Endodermal cell (in vitro differentiated cells): ENCODE measurements around the gene AVL9. TPM values are rescaled to one million over a fixed set of nuclear protein-coding genes. Genes with fewer than 3 reads are reported as not detected.
"Not testable (repeated sequence)": the region's sequence is repeated elsewhere in the genome, so short reads cannot be mapped to it uniquely, and the experiment has no call there.

Source experiments
- DNase-seq: peaks from one replicate; pipeline ENCODE4 v3.0.0-alpha.2; 2017
- H3K27ac ChIP-seq: 2 replicates; pipeline ENCODE4 v1.5.1; 2013; ENCODE audit warnings: mild to moderate bottlenecking, low read depth, low read length, moderate library complexity
- H3K27me3 ChIP-seq: 2 replicates; pipeline ENCODE4 v1.6.1; 2013; ENCODE audit warnings: mild to moderate bottlenecking, low read length, moderate library complexity; ENCODE audit not compliant: insufficient read depth, control insufficient read depth, poor library complexity, severe bottlenecking
- H3K36me3 ChIP-seq: 2 replicates; pipeline ENCODE4 v1.7.0; 2013; ENCODE audit warnings: mild to moderate bottlenecking, low read length, moderate library complexity; ENCODE audit not compliant: control insufficient read depth, insufficient read depth
- H3K4me1 ChIP-seq: one replicate; pipeline ENCODE4 v1.7.0; 2013; ENCODE audit warnings: low read length; ENCODE audit not compliant: control insufficient read depth, insufficient read depth
- H3K4me3 ChIP-seq: 2 replicates; pipeline ENCODE4 v1.5.1; 2013; ENCODE audit warnings: mild to moderate bottlenecking, low read length, moderate library complexity
- H3K9ac ChIP-seq: 2 replicates; pipeline ENCODE4 v1.6.1; 2013; ENCODE audit warnings: mild to moderate bottlenecking, low read length, moderate library complexity; ENCODE audit not compliant: poor library complexity, severe bottlenecking; ENCODE audit errors: extremely low read depth
- H3K9me3 ChIP-seq: 2 replicates; pipeline ENCODE4 v1.6.1; 2013; ENCODE audit warnings: mild to moderate bottlenecking, low read length, moderate library complexity; ENCODE audit not compliant: control insufficient read depth
- H3K27ac Mint-ChIP-seq: 2 replicates; pipeline ENCODE4 v1.8.0; 2020; ENCODE audit warnings: mixed read lengths
- H3K27me3 Mint-ChIP-seq: 2 replicates; pipeline ENCODE4 v1.8.0; 2021; ENCODE audit warnings: mild to moderate bottlenecking, mixed read lengths; ENCODE audit not compliant: insufficient read depth
- H3K36me3 Mint-ChIP-seq: 2 replicates; pipeline ENCODE4 v1.8.0; 2020; ENCODE audit warnings: low read depth, mixed read lengths
- H3K4me1 Mint-ChIP-seq: 2 replicates; pipeline ENCODE4 v1.8.0; 2020; ENCODE audit warnings: mixed read lengths
- H3K4me3 Mint-ChIP-seq: 2 replicates; pipeline ENCODE4 v1.8.0; 2020; ENCODE audit warnings: mild to moderate bottlenecking, moderate library complexity, mixed read lengths
- H3K9me3 Mint-ChIP-seq: 2 replicates; pipeline ENCODE4 v1.8.0; 2020; ENCODE audit warnings: mild to moderate bottlenecking, mixed read lengths
- WGBS, 2 experiments: methylation state at CpG; one replicate each; pipeline versions ENCODE4 v1.1.5 to v1.1.7; 2013; ENCODE audit warnings: missing lambda C conversion rate in 2 of 2, mixed read lengths in 1 of 2; ENCODE audit not compliant: insufficient coverage in 1 of 2, insufficient read length in 1 of 2; 5-methylcytosine and 5-hydroxymethylcytosine counted together
- total RNA-seq, 2 donors: library from RNA; stranded (reverse); fragmentation: NEBNext Ultra II Directional in 1 of 2; extraction: Animal tissue kit (Norgen Biotek cat#: 25700) in 1 of 2; gene quantifications; 2 replicates in 1 of 2; 3 replicates in 1 of 2; pipeline ENCODE4 v1.2.1, GENCODE V29; 2021
- TF ChIP-seq, protein P1 (sequence below): fragments of 200-600 bp; sonication (generic); conservative IDR thresholded peaks from 2 replicates; pipeline ENCODE4 v1.5.0; 2021; ENCODE audit warnings: antibody characterized with exemption, mild to moderate bottlenecking

Gene AVL9
- total RNA-seq, 2 donors from 2014 or later, result 44.0 to 54.5 TPM

DNA sequence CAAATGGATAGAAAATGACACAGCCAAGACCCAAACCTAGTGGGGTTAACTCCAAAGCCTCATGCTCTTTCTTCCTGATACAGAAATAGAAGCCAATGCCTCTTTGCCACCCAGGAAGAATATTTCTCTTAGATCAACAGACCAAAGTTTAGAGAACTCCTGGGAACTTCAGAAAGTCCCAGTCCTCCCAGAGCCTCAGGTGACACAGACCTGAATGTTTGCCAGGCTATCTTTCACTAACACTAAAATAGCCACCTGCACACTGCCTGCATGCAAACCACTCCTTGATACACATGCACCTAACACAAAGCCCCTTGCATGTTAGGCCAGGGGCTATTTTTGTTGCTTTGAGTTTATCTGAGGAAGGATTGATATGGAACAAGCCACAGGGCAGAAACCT lies 32.8 kb upstream of the AVL9 start:
- no peak overlapping the region for H3K4me3 ChIP-seq
- Mint-ChIP-seq H3K9me3 (peaks cover 3% of the 10 kb centered on the region), H3K4me3 (no peak overlapping the region), H3K36me3 (no peaks in the 10 kb centered on the region), H3K27ac (no peak overlapping the region), H3K4me1 (no peaks in the 10 kb centered on the region), H3K27me3 (no peaks in the 10 kb centered on the region)
- no peaks in the 10 kb centered on the region for H3K36me3 ChIP-seq
- H3K27ac ChIP-seq, result no peak overlapping the region
- H3K4me1 ChIP-seq, result no peaks in the 10 kb centered on the region
- no peak for DNase-seq
- H3K27me3 ChIP-seq, result no peaks in the 10 kb centered on the region
- TF ChIP-seq, protein P1, sequence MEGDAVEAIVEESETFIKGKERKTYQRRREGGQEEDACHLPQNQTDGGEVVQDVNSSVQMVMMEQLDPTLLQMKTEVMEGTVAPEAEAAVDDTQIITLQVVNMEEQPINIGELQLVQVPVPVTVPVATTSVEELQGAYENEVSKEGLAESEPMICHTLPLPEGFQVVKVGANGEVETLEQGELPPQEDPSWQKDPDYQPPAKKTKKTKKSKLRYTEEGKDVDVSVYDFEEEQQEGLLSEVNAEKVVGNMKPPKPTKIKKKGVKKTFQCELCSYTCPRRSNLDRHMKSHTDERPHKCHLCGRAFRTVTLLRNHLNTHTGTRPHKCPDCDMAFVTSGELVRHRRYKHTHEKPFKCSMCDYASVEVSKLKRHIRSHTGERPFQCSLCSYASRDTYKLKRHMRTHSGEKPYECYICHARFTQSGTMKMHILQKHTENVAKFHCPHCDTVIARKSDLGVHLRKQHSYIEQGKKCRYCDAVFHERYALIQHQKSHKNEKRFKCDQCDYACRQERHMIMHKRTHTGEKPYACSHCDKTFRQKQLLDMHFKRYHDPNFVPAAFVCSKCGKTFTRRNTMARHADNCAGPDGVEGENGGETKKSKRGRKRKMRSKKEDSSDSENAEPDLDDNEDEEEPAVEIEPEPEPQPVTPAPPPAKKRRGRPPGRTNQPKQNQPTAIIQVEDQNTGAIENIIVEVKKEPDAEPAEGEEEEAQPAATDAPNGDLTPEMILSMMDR, result no peak
- H3K9ac ChIP-seq, result no peak overlapping the region
- no peaks in the 10 kb centered on the region for H3K9me3 ChIP-seq

DNA sequence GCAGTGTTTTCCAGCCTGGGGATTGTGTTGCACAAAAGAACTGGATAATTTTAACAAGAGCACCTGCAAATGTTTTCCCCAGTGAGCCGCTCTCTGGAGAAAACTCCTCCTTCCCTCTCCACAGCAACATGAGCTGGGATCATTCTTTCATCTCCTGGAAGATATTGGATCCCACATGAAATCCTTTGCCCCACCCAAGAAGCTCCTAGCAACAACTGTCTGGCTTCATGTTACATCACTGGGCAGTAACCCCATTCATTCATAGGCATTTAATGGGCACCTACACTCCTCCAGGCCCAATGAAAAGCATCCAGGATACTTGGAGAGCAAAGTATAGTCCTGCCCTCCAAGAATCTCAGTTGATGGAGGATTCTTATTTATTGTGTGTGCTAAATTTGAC lies 32.3 kb upstream of the AVL9 start:
- TF ChIP-seq, protein P1, result no peak
- Histone ChIP-seq H3K9me3 (no peaks in the 10 kb centered on the region), H3K27ac (no peak overlapping the region), H3K4me3 (no peak overlapping the region), H3K27me3 (no peaks in the 10 kb centered on the region), H3K9ac (no peak overlapping the region), H3K36me3 (no peaks in the 10 kb centered on the region), H3K4me1 (no peaks in the 10 kb centered on the region)
- no peaks in the 10 kb centered on the region for H3K4me1 Mint-ChIP-seq
- no peak overlapping the region for H3K4me3 Mint-ChIP-seq
- H3K27me3 Mint-ChIP-seq, result no peaks in the 10 kb centered on the region
- WGBS, 2 experiments, result 96 to 100% methylated on average over 1 of the region's 1 CpG
- H3K27ac Mint-ChIP-seq, result no peak overlapping the region
- no peaks in the 10 kb centered on the region for H3K36me3 Mint-ChIP-seq
- DNase-seq, result no peak
- H3K9me3 Mint-ChIP-seq, result peaks cover 3% of the 10 kb centered on the region

DNA sequence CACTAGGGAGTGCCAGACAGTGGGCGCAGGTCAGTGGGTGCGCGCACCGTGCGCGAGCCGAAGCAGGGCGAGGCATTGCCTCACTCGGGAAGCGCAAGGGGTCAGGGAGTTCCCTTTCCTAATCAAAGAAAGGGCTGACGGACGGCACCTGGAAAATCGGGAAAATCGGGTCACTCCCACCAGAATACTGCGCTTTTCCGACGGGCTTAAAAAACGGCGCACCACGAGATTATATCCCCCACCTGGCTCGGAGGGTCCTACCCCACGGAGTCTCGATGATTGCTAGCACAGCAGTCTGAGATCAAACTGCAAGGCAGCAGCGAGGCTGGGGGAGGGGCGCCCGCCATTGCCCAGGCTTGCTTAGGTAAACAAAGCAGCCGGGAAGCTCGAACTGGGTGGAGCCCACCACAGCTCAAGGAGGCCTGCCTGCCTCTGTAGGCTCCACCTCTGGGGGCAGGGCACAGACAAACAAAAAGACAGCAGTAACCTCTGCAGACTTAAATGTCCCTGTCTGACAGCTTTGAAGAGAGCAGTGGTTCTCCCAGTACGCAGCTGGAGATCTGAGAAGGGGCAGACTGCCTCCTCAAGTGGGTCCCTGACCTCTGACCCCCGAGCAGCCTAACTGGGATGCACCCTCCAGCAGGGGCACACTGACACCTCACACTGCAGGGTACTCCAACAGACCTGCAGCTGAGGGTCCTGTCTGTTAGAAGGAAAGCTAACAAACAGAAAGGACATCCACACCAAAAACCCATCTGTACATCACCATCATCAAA lies 30.5 kb upstream of the AVL9 start:
- not testable (repeated sequence) for H3K9me3 ChIP-seq, H3K36me3 Mint-ChIP-seq, H3K9me3 Mint-ChIP-seq, H3K27me3 ChIP-seq, DNase-seq, H3K4me1 Mint-ChIP-seq, H3K27me3 Mint-ChIP-seq, H3K9ac ChIP-seq, H3K4me1 ChIP-seq, H3K36me3 ChIP-seq, H3K4me3 ChIP-seq, H3K27ac ChIP-seq
- Mint-ChIP-seq H3K27ac (peak overlapping the region; percentile 84), H3K4me3 (peak overlapping the region; percentile 55)
- 58% methylated on average over 18 of the region's 30 CpGs; no CpG with 5 or more reads in 1 of the 2 experiments for WGBS, 2 experiments

GRCh38 chr7:32470004-32470403 lies 25.3 kb upstream of the AVL9 start:
- H3K36me3 ChIP-seq, H3K27ac ChIP-seq, H3K4me1 ChIP-seq, H3K36me3 Mint-ChIP-seq, H3K4me3 Mint-ChIP-seq, DNase-seq, H3K4me1 Mint-ChIP-seq, H3K9me3 ChIP-seq, H3K27me3 Mint-ChIP-seq, H3K27me3 ChIP-seq, H3K9ac ChIP-seq, H3K4me3 ChIP-seq, H3K9me3 Mint-ChIP-seq, H3K27ac Mint-ChIP-seq: not testable (repeated sequence)
- no CpG with 5 or more reads among the region's 2 CpGs for WGBS, 2 experiments
